ENCODE measurements around the gene GHRL.

The GHRL gene

GRCh38 chr3:10335871-10336622 is 43.3 kb upstream of the GHRL start:
- no peak overlapping the region for H3K9ac ChIP-seq (ENCODE audit: low read depth, low read length)
- no peaks in the 10 kb centered on the region for H3K9me3 ChIP-seq (ENCODE audit: control insufficient read depth, insufficient read depth, low read length)
- H3K4me1 ChIP-seq (ENCODE audit: control insufficient read depth, insufficient read depth, low read length), result peaks cover 8% of the 10 kb centered on the region; the same call in 1 of the 2 replicates
- H3K4me3 ChIP-seq (ENCODE audit: low read depth, low read length), result no peak overlapping the region
- no peaks in the 10 kb centered on the region for H3K27me3 ChIP-seq (ENCODE audit: control insufficient read depth, insufficient read depth, low read length)
- no peak overlapping the region for H3K27ac ChIP-seq (ENCODE audit: low read depth, low read length)
- H3K36me3 ChIP-seq (ENCODE audit: control insufficient read depth, insufficient read depth, low read length), result no peaks in the 10 kb centered on the region

GRCh38 chr3:10335190-10335738 is 42.5 kb upstream of the GHRL start:
- no peak overlapping the region for H3K4me3 ChIP-seq (ENCODE audit: low read depth, low read length)
- H3K27ac ChIP-seq (ENCODE audit: low read depth, low read length), result no peak overlapping the region
- H3K9me3 ChIP-seq (ENCODE audit: control insufficient read depth, insufficient read depth, low read length), result no peaks in the 10 kb centered on the region
- no peaks in the 10 kb centered on the region for H3K36me3 ChIP-seq (ENCODE audit: control insufficient read depth, insufficient read depth, low read length)
- peaks cover 8% of the 10 kb centered on the region; the same call in 1 of the 2 replicates for H3K4me1 ChIP-seq (ENCODE audit: control insufficient read depth, insufficient read depth, low read length)
- H3K9ac ChIP-seq (ENCODE audit: low read depth, low read length), result no peak overlapping the region
- H3K27me3 ChIP-seq (ENCODE audit: control insufficient read depth, insufficient read depth, low read length), result no peaks in the 10 kb centered on the region

- Histone ChIP-seq H3K9me3 (ENCODE audit: control insufficient read depth, insufficient read depth, low read length) (no peaks in the 10 kb centered on the region), H3K9ac (ENCODE audit: low read depth, low read length) (no peak overlapping the region), H3K36me3 (ENCODE audit: control insufficient read depth, insufficient read depth, low read length) (no peaks in the 10 kb centered on the region), H3K27me3 (ENCODE audit: control insufficient read depth, insufficient read depth, low read length) (no peaks in the 10 kb centered on the region), H3K27ac (ENCODE audit: low read depth, low read length) (no peak overlapping the region), H3K4me1 (ENCODE audit: control insufficient read depth, insufficient read depth, low read length) (peaks cover 8% of the 10 kb centered on the region; the same call in 1 of the 2 replicates), H3K4me3 (ENCODE audit: low read depth, low read length) (no peak overlapping the region)
These were observed 41.7 kb upstream of the GHRL start for GRCh38 chr3:10334459-10334858.

GRCh38 chr3:10334042-10334441 is 41.3 kb upstream of the GHRL start:
- H3K9me3 ChIP-seq (ENCODE audit: control insufficient read depth, insufficient read depth, low read length), result no peaks in the 10 kb centered on the region
- H3K27ac ChIP-seq (ENCODE audit: low read depth, low read length), result no peak overlapping the region
- no peak overlapping the region for H3K9ac ChIP-seq (ENCODE audit: low read depth, low read length)
- no peaks in the 10 kb centered on the region for H3K27me3 ChIP-seq (ENCODE audit: control insufficient read depth, insufficient read depth, low read length)
- H3K36me3 ChIP-seq (ENCODE audit: control insufficient read depth, insufficient read depth, low read length), result no peaks in the 10 kb centered on the region
- no peak overlapping the region for H3K4me3 ChIP-seq (ENCODE audit: low read depth, low read length)
- peaks cover 8% of the 10 kb centered on the region; the same call in 1 of the 2 replicates for H3K4me1 ChIP-seq (ENCODE audit: control insufficient read depth, insufficient read depth, low read length)

- H3K36me3 ChIP-seq (ENCODE audit: control insufficient read depth, insufficient read depth, low read length), result no peaks in the 10 kb centered on the region
- 0 out of 2 replicates have a peak, but pooled peaks cover 3% of the 10 kb centered on the region for H3K4me1 ChIP-seq (ENCODE audit: control insufficient read depth, insufficient read depth, low read length)
- H3K9me3 ChIP-seq (ENCODE audit: control insufficient read depth, insufficient read depth, low read length), result no peaks in the 10 kb centered on the region
- H3K9ac ChIP-seq (ENCODE audit: low read depth, low read length), result no peak overlapping the region
- no peak overlapping the region for H3K4me3 ChIP-seq (ENCODE audit: low read depth, low read length)
- H3K27ac ChIP-seq (ENCODE audit: low read depth, low read length), result no peak overlapping the region
- no peaks in the 10 kb centered on the region for H3K27me3 ChIP-seq (ENCODE audit: control insufficient read depth, insufficient read depth, low read length)
These were observed 40.6 kb upstream of the GHRL start for GRCh38 chr3:10333349-10333650.

GRCh38 chr3:10332481-10333348 is 40.0 kb upstream of the GHRL start:
- Histone ChIP-seq H3K27ac (ENCODE audit: low read depth, low read length) (no peak overlapping the region), H3K36me3 (ENCODE audit: control insufficient read depth, insufficient read depth, low read length) (no peaks in the 10 kb centered on the region), H3K9ac (ENCODE audit: low read depth, low read length) (no peak overlapping the region), H3K9me3 (ENCODE audit: control insufficient read depth, insufficient read depth, low read length) (no peaks in the 10 kb centered on the region), H3K4me3 (ENCODE audit: low read depth, low read length) (no peak overlapping the region), H3K27me3 (ENCODE audit: control insufficient read depth, insufficient read depth, low read length) (no peaks in the 10 kb centered on the region), H3K4me1 (ENCODE audit: control insufficient read depth, insufficient read depth, low read length) (0 out of 2 replicates have a peak, but pooled peaks cover 3% of the 10 kb centered on the region)

- Histone ChIP-seq H3K36me3 (ENCODE audit: control insufficient read depth, insufficient read depth, low read length) (no peaks in the 10 kb centered on the region), H3K27ac (ENCODE audit: low read depth, low read length) (no peak overlapping the region), H3K9me3 (ENCODE audit: control insufficient read depth, insufficient read depth, low read length) (no peaks in the 10 kb centered on the region), H3K27me3 (ENCODE audit: control insufficient read depth, insufficient read depth, low read length) (no peaks in the 10 kb centered on the region), H3K9ac (ENCODE audit: low read depth, low read length) (no peak overlapping the region), H3K4me3 (ENCODE audit: low read depth, low read length) (no peak overlapping the region), H3K4me1 (ENCODE audit: control insufficient read depth, insufficient read depth, low read length) (0 out of 2 replicates have a peak, but pooled peaks cover 3% of the 10 kb centered on the region)
These were observed 38.6 kb upstream of the GHRL start for GRCh38 chr3:10331320-10331719.

- Histone ChIP-seq H3K27ac (ENCODE audit: low read depth, low read length) (no peak overlapping the region), H3K4me1 (ENCODE audit: control insufficient read depth, insufficient read depth, low read length) (0 out of 2 replicates have a peak, but pooled peaks cover 3% of the 10 kb centered on the region), H3K36me3 (ENCODE audit: control insufficient read depth, insufficient read depth, low read length) (no peaks in the 10 kb centered on the region), H3K9me3 (ENCODE audit: control insufficient read depth, insufficient read depth, low read length) (no peaks in the 10 kb centered on the region), H3K4me3 (ENCODE audit: low read depth, low read length) (no peak overlapping the region), H3K9ac (ENCODE audit: low read depth, low read length) (no peak overlapping the region), H3K27me3 (ENCODE audit: control insufficient read depth, insufficient read depth, low read length) (no peaks in the 10 kb centered on the region)
These were observed 37.6 kb upstream of the GHRL start for GRCh38 chr3:10330319-10330718.

- H3K27me3 ChIP-seq (ENCODE audit: control insufficient read depth, insufficient read depth, low read length), result no peaks in the 10 kb centered on the region
- no peaks in the 10 kb centered on the region for H3K9me3 ChIP-seq (ENCODE audit: control insufficient read depth, insufficient read depth, low read length)
- H3K27ac ChIP-seq (ENCODE audit: low read depth, low read length), result no peak overlapping the region
- no peak overlapping the region for H3K4me3 ChIP-seq (ENCODE audit: low read depth, low read length)
- H3K4me1 ChIP-seq (ENCODE audit: control insufficient read depth, insufficient read depth, low read length), result 0 out of 2 replicates have a peak, but pooled peaks cover 3% of the 10 kb centered on the region
- no peak overlapping the region for H3K9ac ChIP-seq (ENCODE audit: low read depth, low read length)
- H3K36me3 ChIP-seq (ENCODE audit: control insufficient read depth, insufficient read depth, low read length), result no peaks in the 10 kb centered on the region
These were observed 36.8 kb upstream of the GHRL start for GRCh38 chr3:10329495-10330015.

- Histone ChIP-seq H3K4me1 (ENCODE audit: control insufficient read depth, insufficient read depth, low read length) (no peaks in the 10 kb centered on the region), H3K9ac (ENCODE audit: low read depth, low read length) (no peak overlapping the region), H3K9me3 (ENCODE audit: control insufficient read depth, insufficient read depth, low read length) (no peaks in the 10 kb centered on the region), H3K27ac (ENCODE audit: low read depth, low read length) (no peak overlapping the region), H3K27me3 (ENCODE audit: control insufficient read depth, insufficient read depth, low read length) (no peaks in the 10 kb centered on the region), H3K36me3 (ENCODE audit: control insufficient read depth, insufficient read depth, low read length) (no peaks in the 10 kb centered on the region), H3K4me3 (ENCODE audit: low read depth, low read length) (no peak overlapping the region)
These were observed 35.8 kb upstream of the GHRL start for GRCh38 chr3:10328460-10329071.
